Left lung (tissue), 10 donors: ENCODE measurements around the gene MAP1LC3A. TPM values are rescaled to one million over a fixed set of nuclear protein-coding genes. Genes with fewer than 3 reads are reported as not detected.

Experiments used
- ATAC-seq: fragments of 200-7000 bp; cut with Tn5 transposase; one replicate; pipeline ENCODE4 v1.9.1; 2020; ENCODE audit warnings: moderate library complexity
- DNase-seq, 4 donors: peaks; one replicate each; pipeline ENCODE4 v3.0.0-alpha.2; 2013 to 2020
- H3K27ac ChIP-seq, 2 donors: fragments of 200-600 bp; sonication (generic) in 1 of 2; one replicate each; pipeline versions ENCODE4 v1.5.0 to v1.8.0; 2020 to 2021
- H3K27me3 ChIP-seq, 2 donors: fragments of 200-600 bp; sonication (generic) in 1 of 2; one replicate each; pipeline versions ENCODE4 v1.5.0 to v1.8.0; 2020 to 2021
- H3K36me3 ChIP-seq, 2 donors: fragments of 200-600 bp; sonication (generic) in 1 of 2; one replicate each; pipeline versions ENCODE4 v1.5.0 to v1.8.0; 2020 to 2021
- H3K4me1 ChIP-seq, 2 donors: fragments of 200-600 bp; one replicate each; pipeline ENCODE4 v1.8.0; 2021
- H3K4me3 ChIP-seq, 2 donors: fragments of 200-600 bp; sonication (generic) in 1 of 2; one replicate each; pipeline versions ENCODE4 v1.5.0 to v1.8.0; 2020 to 2021; ENCODE audit warnings: mild to moderate bottlenecking in 1 of 2
- H3K9me3 ChIP-seq, 2 donors: fragments of 200-600 bp; sonication (generic) in 1 of 2; one replicate each; pipeline versions ENCODE4 v1.5.0 to v1.8.0; 2020 to 2021
- CTCF ChIP-seq, 2 donors: fragments of 200-600 bp; sonication (generic) in 1 of 2; IDR thresholded peaks; one replicate each; pipeline versions ENCODE4 v1.5.0 to v1.8.0; 2021; ENCODE audit warnings: antibody characterized with exemption in 2 of 2
- intact Hi-C, 2 donors: fragments of 100-400 bp; cut with DNase I; formaldehyde crosslinking; loops; one replicate each; pipeline versions ENCODE4 v1.11.2 to v1.14.2; 2022
- polyA plus RNA-seq, 6 donors: library from polyadenylated mRNA; unstranded; fragments of 120-200 nt; gene quantifications; one replicate each; pipeline ENCODE4 v1.2.1, GENCODE V29; 2013; ENCODE audit not compliant: insufficient read length in 6 of 6
- total RNA-seq, 2 donors: library from RNA; stranded (reverse); fragmentation: NEBNext Ultra II Directional; extraction: Animal tissue kit (Norgen Biotek cat#: 25700); gene quantifications; one replicate each; pipeline ENCODE4 v1.2.1, GENCODE V29; 2021
- donor health status: DM: no; HTN: yes; CAD: no.
- donor health status: DM: no; HTN: no; CAD: no.

Gene MAP1LC3A
- total and polyA plus RNA-seq, 8 donors: 17.4 to 68.8 (median 32.3) TPM

- intact Hi-C loops: no loop called here
- TF ChIP-seq CTCF (IDR thresholded peaks at IDR 0.05): no peak
- ATAC-seq (peak; percentile 28), DNase-seq (peak in 1 of 4 donors; percentile 12)
- Histone ChIP-seq H3K9me3 (no peaks in the 10 kb centered on the region), H3K4me3 (no peak overlapping the region), H3K27ac (no peak overlapping the region), H3K4me1 (peaks cover 0 to 10% of the 10 kb centered on the region in 2 donors), H3K27me3 (no peaks in the 10 kb centered on the region), H3K36me3 (no peaks in the 10 kb centered on the region)
Observed at GRCh38 chr20:34553366-34553867, 5.1 kb upstream of the MAP1LC3A start.

- TF ChIP-seq CTCF (IDR thresholded peaks at IDR 0.05): no peak
- Histone ChIP-seq H3K27me3 (no peaks in the 10 kb centered on the region), H3K4me3 (peak overlapping the region; percentile 69 to 87), H3K4me1 (peaks cover 0 to 14% of the 10 kb centered on the region in 2 donors), H3K9me3 (no peaks in the 10 kb centered on the region), H3K36me3 (no peaks in the 10 kb centered on the region), H3K27ac (peak overlapping the region; percentile 85 to 88)
- ATAC-seq (peak; percentile 6), DNase-seq (no peak)
- intact Hi-C loops: no loop called here
Observed at GRCh38 chr20:34557936-34558319, 590 bp upstream of the MAP1LC3A start.

GRCh38 chr20:34559311-34560140 is 1.0 kb downstream of the MAP1LC3A start:
- Histone ChIP-seq H3K4me3 (peak overlapping the region; percentile 69 to 87), H3K27ac (peak overlapping the region; percentile 85 to 88), H3K9me3 (no peaks in the 10 kb centered on the region), H3K36me3 (no peaks in the 10 kb centered on the region), H3K27me3 (no peaks in the 10 kb centered on the region), H3K4me1 (peaks cover 0 to 14% of the 10 kb centered on the region in 2 donors)
- no peak for ATAC-seq
- intact Hi-C loops: no loop called here
- no peak for TF ChIP-seq CTCF (IDR thresholded peaks at IDR 0.05)
- DNase-seq: no peak

GRCh38 chr20:34560141-34560523 is 1.6 kb downstream of the MAP1LC3A start:
- DNase-seq (no peak), ATAC-seq (no peak)
- Histone ChIP-seq H3K4me3 (no peak overlapping the region), H3K4me1 (peaks cover 0 to 14% of the 10 kb centered on the region in 2 donors), H3K27me3 (no peaks in the 10 kb centered on the region), H3K9me3 (no peaks in the 10 kb centered on the region), H3K36me3 (no peaks in the 10 kb centered on the region), H3K27ac (no peak overlapping the region)
- TF ChIP-seq CTCF (IDR thresholded peaks at IDR 0.05): no peak
- intact Hi-C loops: no loop called here

- no peak for TF ChIP-seq CTCF (IDR thresholded peaks at IDR 0.05)
- no peaks in the 10 kb centered on the region for H3K36me3 ChIP-seq
- no peaks in the 10 kb centered on the region for H3K27me3 ChIP-seq
- no peaks in the 10 kb centered on the region for H3K9me3 ChIP-seq
- H3K4me3 ChIP-seq: no peak overlapping the region
- ATAC-seq: no peak
- H3K4me1 ChIP-seq: peaks cover 0 to 14% of the 10 kb centered on the region in 2 donors
- H3K27ac ChIP-seq: no peak overlapping the region
- intact Hi-C loops: no loop called here
- no peak for DNase-seq
Observed at GRCh38 chr20:34560614-34561013, 2.1 kb downstream of the MAP1LC3A start.
